PC-9 (cell line): Measurements from ENCODE around the gene GMNN. TPM values are rescaled to one million over a fixed set of nuclear protein-coding genes. Genes with fewer than 3 reads are reported as not detected.
"Not testable (repeated sequence)": the region's sequence is repeated elsewhere in the genome, so short reads cannot be mapped to it uniquely, and the experiment has no call there.

Source experiments
- BruUV-seq: library from RNA; stranded (reverse); fragments of 400-500 nt; replicated peaks from 2 replicates; lab custom pipeline; 2021; lab: Mats Ljungman, UMichigan
- CTCF ChIA-PET: fragments of 300-600 bp; sonication (Branson Sonifier 250); formaldehyde crosslinking; loops from one replicate; lab custom pipeline; 2022; ENCODE audit warnings: antibody characterized with exemption; lab: Charles Lee
- POLR2A ChIA-PET: fragments of 300-600 bp; sonication (Branson Sonifier 250); formaldehyde crosslinking; loops from one replicate; lab custom pipeline; 2022; ENCODE audit warnings: antibody characterized with exemption; ENCODE audit not compliant: unreplicated experiment; lab: Charles Lee
- DNase-seq, 2 experiments: peaks; one replicate each; pipeline versions ENCODE4 v3.0.0 to v3.0.0-alpha.2; 2015 to 2022; ENCODE audit warnings: mixed read lengths in 1 of 2
- H2AFZ ChIP-seq: fragments of 200-600 bp; sonication (generic); 2 replicates; pipeline ENCODE4 v1.8.1; 2017; ENCODE audit warnings: antibody characterized with exemption
- H3F3A ChIP-seq: fragments of 200-600 bp; sonication (generic); 2 replicates; pipeline ENCODE4 v1.8.1; 2017; ENCODE audit warnings: antibody characterized with exemption, mild to moderate bottlenecking, low read depth; ENCODE audit not compliant: insufficient read depth
- H3K27ac ChIP-seq: fragments of 200-600 bp; sonication (generic); 2 replicates; pipeline ENCODE4 v1.6.1; 2016; ENCODE audit warnings: mixed run types
- H3K27me3 ChIP-seq: fragments of 200-600 bp; sonication (generic); 2 replicates; pipeline ENCODE4 v1.6.1; 2016; ENCODE audit warnings: low read depth, mixed run types; ENCODE audit not compliant: insufficient read depth
- H3K36me3 ChIP-seq: fragments of 200-600 bp; sonication (generic); 2 replicates; pipeline ENCODE4 v1.6.1; 2016; ENCODE audit warnings: low read depth, mixed run types
- H3K4me1 ChIP-seq: fragments of 200-600 bp; sonication (generic); replicated peaks from 2 replicates; pipeline ENCODE4 v1.6.1; 2016; ENCODE audit warnings: mixed run types; ENCODE audit not compliant: insufficient read depth
- H3K4me2 ChIP-seq: fragments of 200-600 bp; sonication (generic); 2 replicates; pipeline ENCODE4 v1.6.1; 2017; ENCODE audit warnings: mixed run types
- H3K4me3 ChIP-seq: fragments of 200-600 bp; sonication (generic); 2 replicates; pipeline ENCODE4 v1.6.1; 2016; ENCODE audit warnings: mixed run types
- H3K79me2 ChIP-seq: fragments of 200-600 bp; sonication (generic); 2 replicates; pipeline ENCODE4 v1.6.1; 2017; ENCODE audit warnings: low read depth, mixed run types
- H3K9me2 ChIP-seq: fragments of 200-600 bp; sonication (generic); 2 replicates; pipeline ENCODE4 v1.8.1; 2017; ENCODE audit warnings: mild to moderate bottlenecking; ENCODE audit not compliant: insufficient read depth
- H3K9me3 ChIP-seq: fragments of 200-600 bp; sonication (generic); 2 replicates; pipeline ENCODE4 v1.8.1; 2016; ENCODE audit warnings: low read depth; ENCODE audit not compliant: insufficient read depth
- H4K20me1 ChIP-seq: fragments of 200-600 bp; sonication (generic); 2 replicates; pipeline ENCODE4 v1.8.1; 2017; ENCODE audit not compliant: insufficient read depth
- EZH2 ChIP-seq: fragments of 200-600 bp; sonication (generic); IDR thresholded peaks from 2 replicates; pipeline ENCODE4 v1.8.0; 2017; ENCODE audit warnings: antibody characterized with exemption, low read depth
- intact Hi-C: fragments of 100-400 bp; cut with micrococcal nuclease; formaldehyde crosslinking; loops from one replicate; pipeline ENCODE4 v1.10.0; 2022; ENCODE audit not compliant: unreplicated experiment
- total RNA-seq: library from RNA; stranded (reverse); gene quantifications from 2 replicates; pipeline ENCODE4 v1.2.3, GENCODE V29; 2021
- TF ChIP-seq, protein P1 (sequence below): fragments of 200-600 bp; sonication (generic); conservative IDR thresholded peaks from 2 replicates; pipeline ENCODE4 v1.6.1; 2017; ENCODE audit warnings: mixed run types, antibody characterized with exemption, mild to moderate bottlenecking, moderate library complexity

Gene GMNN
- total RNA-seq, 1 experiment from 2014 or later = 54.8 TPM

- Histone ChIP-seq H3K36me3 (no peaks in the 10 kb centered on the region), H3F3A (no peaks in the 10 kb centered on the region), H3K4me3 (no peak overlapping the region), H3K9me2 (no peaks in the 10 kb centered on the region), H3K79me2 (no peaks in the 10 kb centered on the region), H3K4me2 (no peak overlapping the region), H3K27me3 (no peaks in the 10 kb centered on the region), H3K27ac (no peak overlapping the region), H3K4me1 (no peaks in the 10 kb centered on the region), H3K9me3 (peaks cover 14% of the 10 kb centered on the region), H2AFZ (no peak overlapping the region), H4K20me1 (no peaks in the 10 kb centered on the region)
- no peak for DNase-seq
- no TSS peak for BruUV-seq
- POLR2A ChIA-PET = no interaction called here
- TF ChIP-seq, protein P1, sequence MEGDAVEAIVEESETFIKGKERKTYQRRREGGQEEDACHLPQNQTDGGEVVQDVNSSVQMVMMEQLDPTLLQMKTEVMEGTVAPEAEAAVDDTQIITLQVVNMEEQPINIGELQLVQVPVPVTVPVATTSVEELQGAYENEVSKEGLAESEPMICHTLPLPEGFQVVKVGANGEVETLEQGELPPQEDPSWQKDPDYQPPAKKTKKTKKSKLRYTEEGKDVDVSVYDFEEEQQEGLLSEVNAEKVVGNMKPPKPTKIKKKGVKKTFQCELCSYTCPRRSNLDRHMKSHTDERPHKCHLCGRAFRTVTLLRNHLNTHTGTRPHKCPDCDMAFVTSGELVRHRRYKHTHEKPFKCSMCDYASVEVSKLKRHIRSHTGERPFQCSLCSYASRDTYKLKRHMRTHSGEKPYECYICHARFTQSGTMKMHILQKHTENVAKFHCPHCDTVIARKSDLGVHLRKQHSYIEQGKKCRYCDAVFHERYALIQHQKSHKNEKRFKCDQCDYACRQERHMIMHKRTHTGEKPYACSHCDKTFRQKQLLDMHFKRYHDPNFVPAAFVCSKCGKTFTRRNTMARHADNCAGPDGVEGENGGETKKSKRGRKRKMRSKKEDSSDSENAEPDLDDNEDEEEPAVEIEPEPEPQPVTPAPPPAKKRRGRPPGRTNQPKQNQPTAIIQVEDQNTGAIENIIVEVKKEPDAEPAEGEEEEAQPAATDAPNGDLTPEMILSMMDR = no peak
- TF ChIP-seq EZH2 = no peak
- CTCF ChIA-PET = no interaction called here
- intact Hi-C loops = no loop called here
These were observed 40.6 kb upstream of the GMNN start for GRCh38 chr6:24734166-24734565.

DNA sequence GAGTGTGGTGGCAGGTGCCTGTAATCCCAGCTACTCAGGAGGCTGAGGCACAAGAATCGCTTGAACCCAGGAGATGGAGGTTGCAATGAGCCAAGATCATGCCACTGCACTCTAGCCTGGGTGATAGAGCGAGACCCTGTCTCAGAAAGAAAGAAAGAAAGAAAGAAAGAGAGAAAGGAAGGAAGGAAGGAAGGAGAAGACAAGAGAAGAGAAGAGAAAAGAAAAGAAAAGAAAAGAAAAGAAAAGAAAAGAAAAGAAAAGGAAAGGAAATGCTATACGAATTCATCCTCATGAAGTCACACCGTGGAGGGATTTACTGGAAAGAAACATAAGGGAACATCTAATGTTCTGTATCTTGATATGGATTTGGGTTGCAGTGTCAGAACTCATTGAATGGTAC, 40.0 kb upstream of the GMNN start:
- H3K27me3 ChIP-seq, H3K27ac ChIP-seq, DNase-seq, intact Hi-C loops, POLR2A ChIA-PET, H2AFZ ChIP-seq, H3K4me1 ChIP-seq, H3K36me3 ChIP-seq, H4K20me1 ChIP-seq, H3K9me2 ChIP-seq, H3K4me2 ChIP-seq, H3K4me3 ChIP-seq, H3K79me2 ChIP-seq, H3F3A ChIP-seq, BruUV-seq: not testable (repeated sequence)
- CTCF ChIA-PET = interaction anchor here (0.6 kb wide), 1 partner anchor 125 kb away, joined by 6 read pairs; no protein-coding TSS in a partner anchor
- H3K9me3 ChIP-seq = peaks cover 11% of the 10 kb centered on the region

DNA sequence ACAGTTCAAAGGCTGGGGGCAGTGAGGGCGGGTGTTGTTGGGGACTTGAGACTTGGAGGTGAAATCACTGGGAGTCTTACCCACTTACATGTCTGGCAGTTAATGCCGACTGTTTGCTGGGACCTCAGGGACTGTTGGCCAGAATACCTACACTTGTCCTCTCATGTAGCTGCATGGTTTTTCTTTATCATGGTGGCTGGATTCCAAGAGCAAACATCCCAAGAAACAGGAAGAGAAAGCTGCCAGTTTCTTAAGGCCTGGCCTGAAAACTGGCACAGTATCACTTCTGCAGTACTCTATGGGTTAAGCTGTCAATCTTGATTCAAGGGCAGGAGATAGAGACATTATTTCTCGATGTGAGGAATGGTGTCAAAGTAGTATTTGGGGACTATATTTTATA, 36.0 kb upstream of the GMNN start:
- Histone ChIP-seq H3F3A (peaks cover 19% of the 10 kb centered on the region), H3K27me3 (no peaks in the 10 kb centered on the region), H3K9me2 (no peaks in the 10 kb centered on the region), H3K9me3 (no peaks in the 10 kb centered on the region), H2AFZ (no peak overlapping the region), H3K4me2 (no peak overlapping the region), H3K27ac (no peak overlapping the region), H3K79me2 (no peaks in the 10 kb centered on the region), H4K20me1 (no peaks in the 10 kb centered on the region), H3K4me1 (peaks cover 17% of the 10 kb centered on the region), H3K36me3 (no peaks in the 10 kb centered on the region), H3K4me3 (no peak overlapping the region)
- TF ChIP-seq, protein P1 = no peak
- DNase-seq = no peak
- BruUV-seq = no TSS peak
- POLR2A ChIA-PET = interaction anchor here (0.6 kb wide), 1 partner anchor 9 kb away, joined by 10 read pairs; no protein-coding TSS in a partner anchor
- intact Hi-C loops = no loop called here
- CTCF ChIA-PET = interaction anchor here (0.7 kb wide), 1 partner anchor 243 kb away, joined by 4 read pairs; no protein-coding TSS in a partner anchor

- H3K9me2 ChIP-seq = no peaks in the 10 kb centered on the region
- no peaks in the 10 kb centered on the region for H4K20me1 ChIP-seq
- H3K36me3 ChIP-seq = no peaks in the 10 kb centered on the region
- BruUV-seq = no TSS peak
- H3K27ac ChIP-seq = no peak overlapping the region
- CTCF ChIA-PET = interaction anchor here (0.9 kb wide), 1 partner anchor 160 kb away, joined by 3 read pairs; no protein-coding TSS in a partner anchor
- H3K9me3 ChIP-seq = no peaks in the 10 kb centered on the region
- no peak overlapping the region for H3K4me3 ChIP-seq
- TF ChIP-seq EZH2 = no peak
- TF ChIP-seq, protein P1 = no peak
- no peak overlapping the region for H2AFZ ChIP-seq
- H3K27me3 ChIP-seq = no peaks in the 10 kb centered on the region
- peaks cover 26% of the 10 kb centered on the region for H3K4me1 ChIP-seq
- H3F3A ChIP-seq = peaks cover 28% of the 10 kb centered on the region
- no peak overlapping the region for H3K4me2 ChIP-seq
- DNase-seq = no peak
- H3K79me2 ChIP-seq = no peaks in the 10 kb centered on the region
- intact Hi-C loops = no loop called here
- POLR2A ChIA-PET = no interaction called here
These were observed 33.9 kb upstream of the GMNN start for GRCh38 chr6:24740861-24741260.
